ENCODE results near the gene VPS37C. TPM values are rescaled to one million over a fixed set of nuclear protein-coding genes. Genes with fewer than 3 reads are reported as not detected.

The VPS37C gene
- total and polyA plus RNA-seq, 7 experiments from 2014 or later, result 0.31 to 12.0 (median 7.9) TPM

- Histone ChIP-seq H3K9me3 (ENCODE audit: control insufficient read depth in 2 of 3, low read length in 3 of 3) (peaks cover 0 to under 1% (median 0%) of the 10 kb centered on the region in 3 experiments), H3K4me1 (ENCODE audit: control insufficient read depth in 2 of 2, insufficient read depth in 2 of 2, low read length in 2 of 2) (peaks cover 7 to 14% of the 10 kb centered on the region in 2 donors), H3K27me3 (ENCODE audit: control insufficient read depth in 2 of 2, insufficient read depth in 2 of 2, low read length in 2 of 2) (no peaks in the 10 kb centered on the region), H3K4me3 (ENCODE audit: low read length) (peak overlapping the region; percentile 74), H3K27ac (ENCODE audit: low read depth, low read length) (peak overlapping the region; percentile 78), H3K36me3 (ENCODE audit: control insufficient read depth in 2 of 3, insufficient read depth in 3 of 3, low read length in 3 of 3) (no peaks in the 10 kb centered on the region)
- ChIA-PET POLR2A (interaction anchor here (0.6 to 2.8 kb wide), 8 partner anchors 11 to 1504 kb away, joined by 3 to 9 read pairs (median 3); partner anchors contain the start of genes C11orf98, CD5, CSKMT and PRPF19), CTCF (no interaction called here)
- DNase-seq (peak in 2 of 9 donors; percentile 14 to 15), ATAC-seq (no peak)
- peaks cover 0 to 13% (median 3%) of the 10 kb centered on the region in 11 donors for H3K9me3 Mint-ChIP-seq
- H3K36me3 Mint-ChIP-seq, result peaks cover 4 to 17% (median 9%) of the 10 kb centered on the region in 5 donors
- peak overlapping the region; percentile 76 to 93 (median 85) for H3K4me3 Mint-ChIP-seq
- intact Hi-C loops (cut with micrococcal nuclease), result loop anchor here (1.0 to 5.0 kb wide), 16 partner anchors 27 to 807 kb away; partner anchors contain the start of genes CPSF7 (in 2 of the 2), DDB1 (in 2 of the 2), TKFC (in 2 of the 2) and CCDC86 (in 1 of the 2)
- peak overlapping the region; percentile 80 to 95 (median 90) for H3K27ac Mint-ChIP-seq
- peaks cover 35 to 65% (median 48%) of the 10 kb centered on the region in 7 donors for H3K4me1 Mint-ChIP-seq
- no peaks in the 10 kb centered on the region for H3K27me3 Mint-ChIP-seq
Measured at GRCh38 chr11:61160487-61161189, 588 bp downstream of the VPS37C start.

GRCh38 chr11:61158691-61159381 is 2.4 kb downstream of the VPS37C start:
- no peak overlapping the region for H3K4me3 ChIP-seq (ENCODE audit: low read length)
- Mint-ChIP-seq H3K4me3 (peak overlapping the region in 9 of 10 donors; percentile 10 to 55 (median 30)), H3K9me3 (peaks cover 0 to 31% (median 15%) of the 10 kb centered on the region in 11 donors), H3K4me1 (peaks cover 23 to 64% (median 43%) of the 10 kb centered on the region in 7 donors), H3K27me3 (no peaks in the 10 kb centered on the region), H3K27ac (peak overlapping the region in 8 of 9 donors; percentile 7 to 89 (median 72)), H3K36me3 (peaks cover 21 to 35% (median 27%) of the 10 kb centered on the region in 5 donors)
- ATAC-seq (no peak), DNase-seq (no peak)
- H3K27me3 ChIP-seq (ENCODE audit: control insufficient read depth in 2 of 2, insufficient read depth in 2 of 2, low read length in 2 of 2), result no peaks in the 10 kb centered on the region
- peaks cover 7 to 14% of the 10 kb centered on the region in 2 donors for H3K4me1 ChIP-seq (ENCODE audit: control insufficient read depth in 2 of 2, insufficient read depth in 2 of 2, low read length in 2 of 2)
- no peaks in the 10 kb centered on the region for H3K36me3 ChIP-seq (ENCODE audit: control insufficient read depth in 2 of 3, insufficient read depth in 3 of 3, low read length in 3 of 3)
- CTCF ChIA-PET, result interaction anchor here (0.7 to 1.5 kb wide), 3 partner anchors 27 to 176 kb away, joined by 4 read pairs; no protein-coding TSS in a partner anchor
- intact Hi-C loops (cut with micrococcal nuclease), result no loop called here
- H3K27ac ChIP-seq (ENCODE audit: low read depth, low read length), result peak overlapping the region; percentile 35
- peaks cover 0 to 15% (median 0%) of the 10 kb centered on the region in 3 experiments for H3K9me3 ChIP-seq (ENCODE audit: control insufficient read depth in 2 of 3, low read length in 3 of 3)
- POLR2A ChIA-PET, result interaction anchor here (0.5 to 1.3 kb wide), 11 partner anchors 11 to 1510 kb away, joined by 3 to 7 read pairs (median 4); partner anchors contain the start of gene CD6

GRCh38 chr11:61157743-61158142 is 3.5 kb downstream of the VPS37C start:
- H3K27me3 Mint-ChIP-seq, result no peaks in the 10 kb centered on the region
- ATAC-seq (no peak), DNase-seq (no peak)
- Histone ChIP-seq H3K9me3 (ENCODE audit: control insufficient read depth in 2 of 3, low read length in 3 of 3) (peaks cover 0 to 15% (median 0%) of the 10 kb centered on the region in 3 experiments), H3K36me3 (ENCODE audit: control insufficient read depth in 2 of 3, insufficient read depth in 3 of 3, low read length in 3 of 3) (no peaks in the 10 kb centered on the region), H3K4me1 (ENCODE audit: control insufficient read depth in 2 of 2, insufficient read depth in 2 of 2, low read length in 2 of 2) (peaks cover 7 to 14% of the 10 kb centered on the region in 2 donors), H3K27me3 (ENCODE audit: control insufficient read depth in 2 of 2, insufficient read depth in 2 of 2, low read length in 2 of 2) (no peaks in the 10 kb centered on the region), H3K4me3 (ENCODE audit: low read length) (no peak overlapping the region), H3K27ac (ENCODE audit: low read depth, low read length) (peak overlapping the region; percentile 18)
- H3K4me3 Mint-ChIP-seq, result no peak overlapping the region
- intact Hi-C loops (cut with micrococcal nuclease), result no loop called here
- H3K36me3 Mint-ChIP-seq, result peaks cover 21 to 39% (median 28%) of the 10 kb centered on the region in 5 donors
- H3K27ac Mint-ChIP-seq, result peak overlapping the region in 8 of 9 donors; percentile 7 to 68 (median 34)
- peaks cover 0 to 35% (median 15%) of the 10 kb centered on the region in 11 donors for H3K9me3 Mint-ChIP-seq
- ChIA-PET POLR2A (interaction anchor here (1.3 kb wide), 2 partner anchors 12 to 170 kb away, joined by 4 read pairs; no protein-coding TSS in a partner anchor), CTCF (interaction anchor here (1.1 to 1.5 kb wide), 2 partner anchors 28 to 175 kb away, joined by 4 read pairs; no protein-coding TSS in a partner anchor)
- peaks cover 24 to 61% (median 44%) of the 10 kb centered on the region in 7 donors for H3K4me1 Mint-ChIP-seq

GRCh38 chr11:61155741-61156140 is 5.5 kb downstream of the VPS37C start:
- CTCF ChIA-PET, result interaction anchor here (0.7 kb wide), 1 partner anchor 242 kb away, joined by 3 read pairs; the partner anchor contains the start of gene TMEM109
- Mint-ChIP-seq H3K4me3 (no peak overlapping the region), H3K4me1 (peaks cover 23 to 55% (median 36%) of the 10 kb centered on the region in 7 donors), H3K27me3 (no peaks in the 10 kb centered on the region), H3K27ac (no peak overlapping the region), H3K36me3 (peaks cover 21 to 41% (median 28%) of the 10 kb centered on the region in 5 donors), H3K9me3 (peaks cover 0 to 31% (median 15%) of the 10 kb centered on the region in 11 donors)
- Histone ChIP-seq H3K4me3 (ENCODE audit: low read length) (no peak overlapping the region), H3K36me3 (ENCODE audit: control insufficient read depth in 2 of 3, insufficient read depth in 3 of 3, low read length in 3 of 3) (no peaks in the 10 kb centered on the region), H3K4me1 (ENCODE audit: control insufficient read depth in 2 of 2, insufficient read depth in 2 of 2, low read length in 2 of 2) (peaks cover 5 to 8% of the 10 kb centered on the region in 2 donors), H3K27me3 (ENCODE audit: control insufficient read depth in 2 of 2, insufficient read depth in 2 of 2, low read length in 2 of 2) (no peaks in the 10 kb centered on the region), H3K27ac (ENCODE audit: low read depth, low read length) (no peak overlapping the region), H3K9me3 (ENCODE audit: control insufficient read depth in 2 of 3, low read length in 3 of 3) (peaks cover 0 to 15% (median 0%) of the 10 kb centered on the region in 3 experiments)
- ATAC-seq (no peak), DNase-seq (no peak)
- POLR2A ChIA-PET, result interaction anchor here (0.7 kb wide), 1 partner anchor 65 kb away, joined by 3 read pairs; no protein-coding TSS in a partner anchor
- intact Hi-C loops (cut with micrococcal nuclease), result no loop called here

GRCh38 chr11:61155312-61155711 is 5.9 kb downstream of the VPS37C start:
- no peaks in the 10 kb centered on the region for H3K36me3 ChIP-seq (ENCODE audit: control insufficient read depth in 2 of 3, insufficient read depth in 3 of 3, low read length in 3 of 3)
- ChIA-PET POLR2A (interaction anchor here (0.7 kb wide), 1 partner anchor 64 kb away, joined by 3 read pairs; no protein-coding TSS in a partner anchor), CTCF (interaction anchor here (0.7 kb wide), 1 partner anchor 242 kb away, joined by 3 read pairs; the partner anchor contains the start of gene TMEM109)
- no peak for ATAC-seq
- H3K4me3 Mint-ChIP-seq, result no peak overlapping the region
- peaks cover 0 to 31% (median 15%) of the 10 kb centered on the region in 11 donors for H3K9me3 Mint-ChIP-seq
- H3K27ac Mint-ChIP-seq, result no peak overlapping the region
- peaks cover 0 to 15% (median 0%) of the 10 kb centered on the region in 3 experiments for H3K9me3 ChIP-seq (ENCODE audit: control insufficient read depth in 2 of 3, low read length in 3 of 3)
- H3K4me1 Mint-ChIP-seq, result peaks cover 23 to 53% (median 32%) of the 10 kb centered on the region in 7 donors
- no peaks in the 10 kb centered on the region for H3K27me3 Mint-ChIP-seq
- intact Hi-C loops (cut with micrococcal nuclease), result no loop called here
- no peak overlapping the region for H3K4me3 ChIP-seq (ENCODE audit: low read length)
- peaks cover under 1 to 3% of the 10 kb centered on the region in 2 donors for H3K4me1 ChIP-seq (ENCODE audit: control insufficient read depth in 2 of 2, insufficient read depth in 2 of 2, low read length in 2 of 2)
- DNase-seq, result no peak
- peaks cover 21 to 41% (median 28%) of the 10 kb centered on the region in 5 donors for H3K36me3 Mint-ChIP-seq
- no peak overlapping the region for H3K27ac ChIP-seq (ENCODE audit: low read depth, low read length)
- H3K27me3 ChIP-seq (ENCODE audit: control insufficient read depth in 2 of 2, insufficient read depth in 2 of 2, low read length in 2 of 2), result no peaks in the 10 kb centered on the region

GRCh38 chr11:61154528-61154927 is 6.7 kb downstream of the VPS37C start:
- peaks cover 21 to 41% (median 28%) of the 10 kb centered on the region in 5 donors for H3K36me3 Mint-ChIP-seq
- Histone ChIP-seq H3K27me3 (ENCODE audit: control insufficient read depth in 2 of 2, insufficient read depth in 2 of 2, low read length in 2 of 2) (no peaks in the 10 kb centered on the region), H3K27ac (ENCODE audit: low read depth, low read length) (no peak overlapping the region), H3K9me3 (ENCODE audit: control insufficient read depth in 2 of 3, low read length in 3 of 3) (peaks cover 0 to 15% (median 0%) of the 10 kb centered on the region in 3 experiments), H3K36me3 (ENCODE audit: control insufficient read depth in 2 of 3, insufficient read depth in 3 of 3, low read length in 3 of 3) (no peaks in the 10 kb centered on the region), H3K4me3 (ENCODE audit: low read length) (no peak overlapping the region), H3K4me1 (ENCODE audit: control insufficient read depth in 2 of 2, insufficient read depth in 2 of 2, low read length in 2 of 2) (no peaks in the 10 kb centered on the region)
- POLR2A ChIA-PET, result interaction anchor here (0.7 to 1.2 kb wide), 3 partner anchors 33 to 215 kb away, joined by 3 to 4 read pairs (median 3); no protein-coding TSS in a partner anchor
- peaks cover 0 to 31% (median 14%) of the 10 kb centered on the region in 11 donors for H3K9me3 Mint-ChIP-seq
- H3K27me3 Mint-ChIP-seq, result no peaks in the 10 kb centered on the region
- DNase-seq (no peak), ATAC-seq (no peak)
- no peak overlapping the region for H3K4me3 Mint-ChIP-seq
- peaks cover 20 to 52% (median 32%) of the 10 kb centered on the region in 7 donors for H3K4me1 Mint-ChIP-seq
- CTCF ChIA-PET, result interaction anchor here (1.6 kb wide), 1 partner anchor 26 kb away, joined by 3 read pairs; no protein-coding TSS in a partner anchor
- peak overlapping the region in 2 of 9 donors; percentile 10 to 13 for H3K27ac Mint-ChIP-seq
- intact Hi-C loops (cut with micrococcal nuclease), result no loop called here

All from naive thymus-derived CD4-positive, alpha-beta T cell (primary cell).